ENCODE results near the gene BICD2. TPM values are rescaled to one million over a fixed set of nuclear protein-coding genes. Genes with fewer than 3 reads are reported as not detected.
A peak's percentile ranks its signal among the peaks of the same experiment; 100 is the strongest.

The BICD2 gene
- total and polyA plus RNA-seq, 12 donors: 9.3 to 33.8 (median 23.3) TPM

DNA sequence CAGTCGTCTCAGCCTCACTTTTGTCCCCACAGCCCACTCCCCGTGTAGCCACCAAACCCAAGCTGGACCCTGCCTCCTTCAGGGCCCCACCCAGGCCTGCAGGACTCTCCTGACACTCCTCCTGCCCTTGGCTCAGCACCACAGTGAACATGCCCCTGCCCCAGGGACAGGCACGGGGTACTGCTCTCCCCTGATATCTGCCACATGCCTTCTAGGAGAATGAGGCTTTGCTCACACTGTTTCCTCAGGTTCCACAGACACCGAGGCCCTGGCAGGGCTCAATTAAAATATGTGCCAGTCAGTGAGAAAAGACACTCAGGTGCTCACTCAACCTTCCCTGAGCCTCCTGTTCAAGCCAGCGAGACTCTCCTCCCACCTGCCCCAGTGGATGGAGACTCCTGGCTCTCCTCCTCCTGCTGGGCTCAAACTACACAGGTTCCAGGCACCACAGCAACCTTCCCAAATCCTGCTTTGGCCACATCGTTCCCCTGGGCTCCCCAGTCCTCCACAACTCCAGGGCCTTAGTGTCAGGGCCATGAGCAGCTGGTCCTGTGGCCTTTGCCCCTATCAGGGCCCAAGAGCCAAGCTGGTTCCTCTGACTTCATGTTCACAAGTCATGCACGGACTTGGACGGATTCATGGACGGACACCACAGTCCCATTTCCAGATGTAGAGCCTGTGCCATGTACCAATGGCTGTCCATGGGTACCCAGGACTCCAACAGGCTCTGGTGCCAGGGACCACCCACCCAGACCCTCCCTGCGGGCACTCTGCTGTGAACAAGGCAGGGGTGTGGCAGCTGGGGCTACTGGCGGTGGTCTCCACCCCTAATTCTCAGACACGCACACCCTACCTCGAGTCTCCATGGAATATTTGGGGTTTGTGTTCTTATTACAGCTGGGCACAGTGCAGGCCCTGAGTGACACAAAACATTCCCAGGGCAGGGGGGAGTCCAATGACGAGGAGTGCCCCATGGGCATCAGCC lies 36.6 kb downstream of the BICD2 start:
- Histone ChIP-seq H3K9me3 (replicated peaks in 1 of 3) (no peaks in the 10 kb centered on the region), H3K27ac (no peak overlapping the region), H3K4me3 (no peak overlapping the region), H3K4me1 (replicated peaks in 1 of 2) (no peaks in the 10 kb centered on the region), H3K36me3 (replicated peaks in 1 of 2) (peaks cover 0 to 12% of the 10 kb centered on the region in 2 donors), H3K27me3 (no peaks in the 10 kb centered on the region)
- intact Hi-C loops (cut with DNase I): no loop called here
- DNase-seq: peak in 3 of 7 donors; percentile 7 to 47 (median 16)
- 89 to 93% (median 93%) methylated on average over 9 to 14 of the region's 14 CpGs for WGBS, 4 donors
- no peak for TF ChIP-seq POLR2A (IDR thresholded peaks at IDR 0.05)
- TF ChIP-seq, protein P1, sequence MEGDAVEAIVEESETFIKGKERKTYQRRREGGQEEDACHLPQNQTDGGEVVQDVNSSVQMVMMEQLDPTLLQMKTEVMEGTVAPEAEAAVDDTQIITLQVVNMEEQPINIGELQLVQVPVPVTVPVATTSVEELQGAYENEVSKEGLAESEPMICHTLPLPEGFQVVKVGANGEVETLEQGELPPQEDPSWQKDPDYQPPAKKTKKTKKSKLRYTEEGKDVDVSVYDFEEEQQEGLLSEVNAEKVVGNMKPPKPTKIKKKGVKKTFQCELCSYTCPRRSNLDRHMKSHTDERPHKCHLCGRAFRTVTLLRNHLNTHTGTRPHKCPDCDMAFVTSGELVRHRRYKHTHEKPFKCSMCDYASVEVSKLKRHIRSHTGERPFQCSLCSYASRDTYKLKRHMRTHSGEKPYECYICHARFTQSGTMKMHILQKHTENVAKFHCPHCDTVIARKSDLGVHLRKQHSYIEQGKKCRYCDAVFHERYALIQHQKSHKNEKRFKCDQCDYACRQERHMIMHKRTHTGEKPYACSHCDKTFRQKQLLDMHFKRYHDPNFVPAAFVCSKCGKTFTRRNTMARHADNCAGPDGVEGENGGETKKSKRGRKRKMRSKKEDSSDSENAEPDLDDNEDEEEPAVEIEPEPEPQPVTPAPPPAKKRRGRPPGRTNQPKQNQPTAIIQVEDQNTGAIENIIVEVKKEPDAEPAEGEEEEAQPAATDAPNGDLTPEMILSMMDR (IDR thresholded peaks at IDR 0.05): no peak

DNA sequence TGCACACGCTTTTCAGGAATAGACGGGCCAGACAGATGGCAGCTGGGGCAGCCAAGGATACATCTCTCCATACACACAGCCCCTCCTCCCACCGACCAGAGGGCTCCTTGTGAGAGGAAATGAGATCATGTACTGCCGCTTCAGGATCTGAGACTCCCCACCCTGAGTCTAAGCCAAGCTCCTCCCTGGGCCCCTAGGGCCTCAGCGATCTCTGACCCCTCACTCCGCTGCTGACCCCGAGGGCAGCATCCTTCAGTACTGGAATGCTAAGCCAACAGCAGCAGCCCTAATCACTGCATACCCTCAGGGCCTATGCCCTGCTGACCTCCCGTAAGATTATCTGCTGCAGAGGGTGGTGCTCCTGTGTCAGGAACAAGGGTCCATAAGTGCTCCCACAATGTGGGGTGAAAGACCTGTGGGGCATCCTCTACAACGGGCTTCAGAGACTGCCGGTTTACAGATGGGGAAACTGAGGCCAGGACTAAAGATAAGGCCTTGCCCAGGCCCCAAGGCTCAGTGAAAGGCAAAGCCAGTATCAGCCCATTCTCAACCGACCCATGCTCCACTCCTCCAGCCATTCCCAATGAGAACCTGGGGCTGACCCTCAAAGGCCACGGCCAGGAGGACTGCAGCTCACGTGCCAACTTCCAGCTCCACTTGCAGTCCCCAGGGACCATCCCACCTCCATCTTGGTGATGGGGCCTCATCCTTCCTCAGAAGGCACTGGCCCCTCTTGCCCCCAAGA lies 37.5 kb downstream of the BICD2 start:
- 67 to 88% (median 71%) methylated on average over 4 to 13 of the region's 13 CpGs for WGBS, 4 donors
- Histone ChIP-seq H3K4me3 (no peak overlapping the region), H3K4me1 (replicated peaks in 1 of 2) (no peaks in the 10 kb centered on the region), H3K27ac (no peak overlapping the region), H3K36me3 (replicated peaks in 1 of 2) (peaks cover 0 to 20% of the 10 kb centered on the region in 2 donors), H3K27me3 (no peaks in the 10 kb centered on the region), H3K9me3 (replicated peaks in 1 of 3) (no peaks in the 10 kb centered on the region)
- intact Hi-C loops (cut with DNase I): no loop called here
- TF ChIP-seq POLR2A (IDR thresholded peaks at IDR 0.05): no peak
- TF ChIP-seq, protein P1 (IDR thresholded peaks at IDR 0.05): no peak
- DNase-seq: peak in 5 of 7 donors; percentile 16 to 52 (median 24)

DNA sequence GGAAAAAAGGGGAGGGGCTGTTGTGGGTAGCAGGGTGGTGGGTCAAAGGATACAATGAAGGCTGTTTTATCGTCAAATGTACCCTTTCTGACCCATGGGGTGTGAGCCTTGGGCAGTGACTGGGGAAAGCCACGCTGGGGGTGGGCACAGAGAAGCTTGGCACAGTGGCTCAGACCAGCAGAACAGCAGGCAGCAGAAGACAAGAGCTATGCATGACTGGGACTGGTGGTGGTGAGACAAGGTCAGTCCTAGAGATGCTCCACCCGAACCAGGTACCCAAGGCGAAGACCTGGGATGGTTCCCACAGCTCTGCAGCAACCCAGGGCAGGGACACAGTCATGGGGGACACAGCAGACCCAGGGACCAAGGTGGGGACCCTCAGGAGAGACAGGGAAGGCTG lies 38.3 kb downstream of the BICD2 start:
- Histone ChIP-seq H3K36me3 (replicated peaks in 1 of 2) (peaks cover 0 to 28% of the 10 kb centered on the region in 2 donors), H3K9me3 (replicated peaks in 1 of 3) (no peaks in the 10 kb centered on the region), H3K4me1 (replicated peaks in 1 of 2) (no peaks in the 10 kb centered on the region), H3K27me3 (no peaks in the 10 kb centered on the region), H3K4me3 (no peak overlapping the region), H3K27ac (no peak overlapping the region)
- TF ChIP-seq, protein P1 (IDR thresholded peaks at IDR 0.05): no peak
- TF ChIP-seq POLR2A (IDR thresholded peaks at IDR 0.05): no peak
- intact Hi-C loops (cut with DNase I): no loop called here
- peak in 3 of 7 donors; percentile 5 to 21 (median 16) for DNase-seq
- WGBS, 4 donors: 84 to 100% (median 94%) methylated on average over 4 of the region's 4 CpGs

DNA sequence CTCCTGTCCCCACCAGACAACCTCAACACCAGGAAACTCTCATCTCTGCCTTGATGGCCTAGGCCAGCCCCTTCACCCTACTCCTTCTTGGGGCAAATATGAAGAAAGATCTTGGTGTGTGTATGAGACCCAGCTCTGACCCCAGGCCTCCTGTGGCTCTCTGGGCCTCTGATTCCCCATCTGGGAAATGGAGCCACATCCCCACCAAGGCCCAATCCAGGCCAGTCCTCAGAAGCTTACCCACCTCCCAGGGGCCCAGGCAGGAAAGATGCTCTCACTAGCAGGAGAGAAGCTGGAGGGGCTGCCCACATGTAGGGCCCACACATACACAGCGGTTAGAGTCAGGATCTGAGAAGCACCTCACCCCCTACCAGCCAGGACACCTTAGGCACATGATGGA lies 38.9 kb downstream of the BICD2 start:
- TF ChIP-seq, protein P1 (IDR thresholded peaks at IDR 0.05): no peak
- TF ChIP-seq POLR2A (IDR thresholded peaks at IDR 0.05): no peak
- no peak overlapping the region for H3K27ac ChIP-seq
- no peaks in the 10 kb centered on the region for H3K27me3 ChIP-seq
- no peaks in the 10 kb centered on the region for H3K9me3 ChIP-seq (replicated peaks in 1 of 3)
- WGBS, 4 donors: 91 to 100% (median 96%) methylated on average over 1 of the region's 1 CpG; no CpG with 5 or more reads in 1 of the 4 donors
- peaks cover 0 to 34% of the 10 kb centered on the region in 2 donors for H3K36me3 ChIP-seq (replicated peaks in 1 of 2)
- intact Hi-C loops (cut with DNase I): no loop called here
- DNase-seq: peak in 1 of 7 donors; percentile 30
- H3K4me3 ChIP-seq: no peak overlapping the region
- H3K4me1 ChIP-seq (replicated peaks in 1 of 2): no peaks in the 10 kb centered on the region

All from adrenal gland (tissue), 12 donors.